ENCODE measurements around the gene IRF2BP2. TPM values are rescaled to one million over a fixed set of nuclear protein-coding genes. Genes with fewer than 3 reads are reported as not detected.
A peak's percentile ranks its signal among the peaks of the same experiment; 100 is the strongest.

Gene IRF2BP2
- polyA plus RNA-seq, 2 of the 4 experiments (the other 2 are of a cell fraction), result 38.2 to 53.5 TPM

DNA sequence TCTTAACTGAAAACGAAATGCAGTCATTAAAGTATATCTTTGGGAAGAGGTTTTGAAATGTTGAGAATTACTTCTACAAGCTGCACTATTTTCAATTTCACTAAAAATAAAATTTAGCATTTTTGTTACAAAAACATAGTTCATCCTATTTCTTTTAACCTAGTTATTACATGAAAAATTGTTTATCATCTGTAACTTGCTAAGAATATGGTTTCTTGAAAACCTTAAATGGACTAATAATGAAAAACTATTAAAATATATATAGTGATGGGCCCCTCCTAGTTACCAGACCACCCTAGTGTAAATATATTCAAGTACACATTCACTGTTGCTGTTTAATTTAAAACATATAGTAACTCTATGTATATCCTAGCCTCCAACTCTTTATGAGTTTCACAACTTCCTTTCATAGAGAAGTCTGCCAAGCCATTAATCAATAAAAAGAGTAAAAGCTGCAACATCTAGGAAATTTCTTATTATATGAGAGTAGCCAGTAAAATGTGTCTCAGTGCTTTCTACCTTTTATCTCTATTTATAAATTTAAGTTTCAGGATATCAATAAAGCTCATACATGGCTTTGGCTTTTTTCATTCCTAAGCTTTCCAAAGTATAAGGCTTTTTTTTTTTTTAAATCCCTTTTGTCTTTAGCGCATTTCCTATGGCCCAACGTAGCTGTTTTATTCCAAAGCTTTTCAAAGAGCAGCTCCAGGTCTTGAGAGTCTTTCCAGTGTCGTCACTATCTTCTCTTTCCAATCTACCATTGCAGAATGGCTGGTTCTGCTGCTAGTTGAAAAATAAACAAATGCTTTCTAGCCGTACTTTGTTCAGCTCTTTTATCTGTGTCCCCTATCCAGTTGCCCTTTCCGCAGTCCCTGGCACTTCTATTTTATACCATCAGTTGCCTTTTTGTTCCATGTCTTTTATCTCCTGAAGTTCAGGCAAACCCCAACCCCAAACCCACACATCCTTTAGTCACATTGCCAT is 6.5 kb downstream of the IRF2BP2 start (continued):
- TF ChIP-seq, protein P1, sequence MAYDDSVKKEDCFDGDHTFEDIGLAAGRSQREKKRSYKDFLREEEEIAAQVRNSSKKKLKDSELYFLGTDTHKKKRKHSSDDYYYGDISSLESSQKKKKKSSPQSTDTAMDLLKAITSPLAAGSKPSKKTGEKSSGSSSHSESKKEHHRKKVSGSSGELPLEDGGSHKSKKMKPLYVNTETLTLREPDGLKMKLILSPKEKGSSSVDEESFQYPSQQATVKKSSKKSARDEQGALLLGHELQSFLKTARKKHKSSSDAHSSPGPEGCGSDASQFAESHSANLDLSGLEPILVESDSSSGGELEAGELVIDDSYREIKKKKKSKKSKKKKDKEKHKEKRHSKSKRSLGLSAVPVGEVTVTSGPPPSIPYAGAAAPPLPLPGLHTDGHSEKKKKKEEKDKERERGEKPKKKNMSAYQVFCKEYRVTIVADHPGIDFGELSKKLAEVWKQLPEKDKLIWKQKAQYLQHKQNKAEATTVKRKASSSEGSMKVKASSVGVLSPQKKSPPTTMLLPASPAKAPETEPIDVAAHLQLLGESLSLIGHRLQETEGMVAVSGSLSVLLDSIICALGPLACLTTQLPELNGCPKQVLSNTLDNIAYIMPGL (CRISPR knock-in tag; IDR thresholded peaks at IDR 0.05; ENCODE audit: borderline replicate concordance), result no peak
- TF ChIP-seq, protein P2, sequence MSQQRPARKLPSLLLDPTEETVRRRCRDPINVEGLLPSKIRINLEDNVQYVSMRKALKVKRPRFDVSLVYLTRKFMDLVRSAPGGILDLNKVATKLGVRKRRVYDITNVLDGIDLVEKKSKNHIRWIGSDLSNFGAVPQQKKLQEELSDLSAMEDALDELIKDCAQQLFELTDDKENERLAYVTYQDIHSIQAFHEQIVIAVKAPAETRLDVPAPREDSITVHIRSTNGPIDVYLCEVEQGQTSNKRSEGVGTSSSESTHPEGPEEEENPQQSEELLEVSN (IDR thresholded peaks at IDR 0.05; ENCODE audit: borderline replicate concordance, low read depth), result no peak
- TF ChIP-seq CBX2 (IDR thresholded peaks at IDR 0.05; ENCODE audit: borderline replicate concordance, low read depth) (no peak), POLR2A (IDR thresholded peaks at IDR 0.05; ENCODE audit: low read length) (no peak), FOSL2 (IDR thresholded peaks at IDR 0.05) (no peak), FOSL2 (CRISPR knock-in tag; IDR thresholded peaks at IDR 0.05) (no peak), CEBPB (IDR thresholded peaks at IDR 0.05) (no peak), FOSB (CRISPR knock-in tag; IDR thresholded peaks at IDR 0.05) (0 out of 2 replicates have a peak, but pooled peaks have one; percentile 22)

DNA sequence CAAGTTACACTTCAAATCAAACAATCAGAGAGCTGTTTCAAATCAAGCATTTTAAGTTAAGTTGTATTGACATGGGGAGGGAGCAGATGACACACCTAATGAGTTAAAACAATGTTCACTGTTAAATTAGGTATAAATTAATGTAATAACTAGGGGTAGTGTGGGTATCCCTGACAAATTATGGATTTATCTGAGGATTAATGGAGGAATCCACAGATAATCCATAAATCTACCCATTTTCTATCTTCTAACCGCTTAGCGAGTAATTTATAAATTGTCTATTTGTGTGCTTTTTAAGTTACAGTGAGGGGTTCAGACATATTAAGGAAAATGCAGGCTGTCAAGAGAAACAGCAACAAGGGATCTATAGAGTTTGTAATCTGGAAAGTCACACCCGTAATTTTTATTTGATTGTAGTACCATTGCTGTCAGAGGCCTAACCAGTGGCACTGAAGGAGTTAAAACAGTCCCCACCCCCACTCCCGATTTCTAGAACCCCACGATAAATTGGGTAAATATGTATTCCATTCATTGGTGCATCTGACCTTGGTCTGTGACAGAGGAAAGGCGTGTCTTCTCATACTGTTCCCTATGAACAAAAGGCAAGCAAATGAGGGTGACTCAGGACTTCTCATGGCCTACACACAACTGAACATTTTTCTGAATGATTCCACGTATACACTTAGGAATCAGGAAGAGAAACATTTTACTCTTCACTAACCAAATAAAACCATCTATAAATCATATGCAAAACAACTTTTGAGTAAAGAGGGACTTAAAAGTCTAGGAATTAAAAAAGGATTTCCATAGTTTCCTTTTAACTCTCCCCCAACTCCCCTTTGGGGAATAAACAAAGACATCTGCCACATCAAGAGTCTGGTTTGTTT is 7.4 kb downstream of the IRF2BP2 start:
- WGBS (ENCODE audit: missing lambda C conversion rate), result 27% methylated on average over 7 of the region's 7 CpGs
- TF ChIP-seq BCL3 (IDR thresholded peaks at IDR 0.05) (0 out of 3 replicates have a peak, but pooled peaks have one; percentile 23), RARB (CRISPR knock-in tag; IDR thresholded peaks at IDR 0.05) (peak; percentile 13; the same call in 1 of the 2 replicates), POLR2AphosphoS2 (conservative IDR thresholded peaks at IDR 0.05; ENCODE audit: low read length) (peak; percentile 7), HOXB13 (CRISPR knock-in tag; IDR thresholded peaks at IDR 0.05; ENCODE audit: low read depth) (0 out of 2 replicates have a peak, but pooled peaks have one; percentile 18), HOXA7 (CRISPR knock-in tag; IDR thresholded peaks at IDR 0.05) (peak; percentile 85; the same call in 1 of the 2 replicates), EHMT2 (IDR thresholded peaks at IDR 0.05; ENCODE audit: low read depth) (no peak), CEBPB (IDR thresholded peaks at IDR 0.05) (peak in 1 of 2 experiments; percentile 30; a peak in 1 of 4 replicates), FOXS1 (CRISPR knock-in tag; IDR thresholded peaks at IDR 0.05) (no peak), GATA3 (IDR thresholded peaks at IDR 0.05; ENCODE audit: borderline replicate concordance) (peak; percentile 66; the same call in 1 of the 2 replicates), EHF (CRISPR knock-in tag; IDR thresholded peaks at IDR 0.05) (0 out of 2 replicates have a peak, but pooled peaks have one; percentile 55), CBX2 (IDR thresholded peaks at IDR 0.05; ENCODE audit: borderline replicate concordance, low read depth) (no peak), RFX5 (IDR thresholded peaks at IDR 0.05) (no peak), ZSCAN20 (CRISPR knock-in tag; IDR thresholded peaks at IDR 0.05) (0 out of 2 replicates have a peak, but pooled peaks have one; percentile 25), FOSB (CRISPR knock-in tag; IDR thresholded peaks at IDR 0.05) (peak; percentile 54; the same call in 1 of the 2 replicates), JUN (IDR thresholded peaks at IDR 0.05) (peak; percentile 45 to 61; a peak in 3 of 5 replicates), NFE2L2 (conservative IDR thresholded peaks at IDR 0.05; ENCODE audit: low read length) (peak; percentile 56), CHD4 (IDR thresholded peaks at IDR 0.05; ENCODE audit: borderline replicate concordance) (no peak)
- TF ChIP-seq, protein P3, sequence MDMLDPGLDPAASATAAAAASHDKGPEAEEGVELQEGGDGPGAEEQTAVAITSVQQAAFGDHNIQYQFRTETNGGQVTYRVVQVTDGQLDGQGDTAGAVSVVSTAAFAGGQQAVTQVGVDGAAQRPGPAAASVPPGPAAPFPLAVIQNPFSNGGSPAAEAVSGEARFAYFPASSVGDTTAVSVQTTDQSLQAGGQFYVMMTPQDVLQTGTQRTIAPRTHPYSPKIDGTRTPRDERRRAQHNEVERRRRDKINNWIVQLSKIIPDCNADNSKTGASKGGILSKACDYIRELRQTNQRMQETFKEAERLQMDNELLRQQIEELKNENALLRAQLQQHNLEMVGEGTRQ (IDR thresholded peaks at IDR 0.05), result no peak
- TF ChIP-seq, protein P4, sequence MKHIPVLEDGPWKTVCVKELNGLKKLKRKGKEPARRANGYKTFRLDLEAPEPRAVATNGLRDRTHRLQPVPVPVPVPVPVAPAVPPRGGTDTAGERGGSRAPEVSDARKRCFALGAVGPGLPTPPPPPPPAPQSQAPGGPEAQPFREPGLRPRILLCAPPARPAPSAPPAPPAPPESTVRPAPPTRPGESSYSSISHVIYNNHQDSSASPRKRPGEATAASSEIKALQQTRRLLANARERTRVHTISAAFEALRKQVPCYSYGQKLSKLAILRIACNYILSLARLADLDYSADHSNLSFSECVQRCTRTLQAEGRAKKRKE (CRISPR knock-in tag; IDR thresholded peaks at IDR 0.05; ENCODE audit: low read depth), result peak; percentile 76; the same call in 1 of the 2 replicates
- TF ChIP-seq, protein P5, sequence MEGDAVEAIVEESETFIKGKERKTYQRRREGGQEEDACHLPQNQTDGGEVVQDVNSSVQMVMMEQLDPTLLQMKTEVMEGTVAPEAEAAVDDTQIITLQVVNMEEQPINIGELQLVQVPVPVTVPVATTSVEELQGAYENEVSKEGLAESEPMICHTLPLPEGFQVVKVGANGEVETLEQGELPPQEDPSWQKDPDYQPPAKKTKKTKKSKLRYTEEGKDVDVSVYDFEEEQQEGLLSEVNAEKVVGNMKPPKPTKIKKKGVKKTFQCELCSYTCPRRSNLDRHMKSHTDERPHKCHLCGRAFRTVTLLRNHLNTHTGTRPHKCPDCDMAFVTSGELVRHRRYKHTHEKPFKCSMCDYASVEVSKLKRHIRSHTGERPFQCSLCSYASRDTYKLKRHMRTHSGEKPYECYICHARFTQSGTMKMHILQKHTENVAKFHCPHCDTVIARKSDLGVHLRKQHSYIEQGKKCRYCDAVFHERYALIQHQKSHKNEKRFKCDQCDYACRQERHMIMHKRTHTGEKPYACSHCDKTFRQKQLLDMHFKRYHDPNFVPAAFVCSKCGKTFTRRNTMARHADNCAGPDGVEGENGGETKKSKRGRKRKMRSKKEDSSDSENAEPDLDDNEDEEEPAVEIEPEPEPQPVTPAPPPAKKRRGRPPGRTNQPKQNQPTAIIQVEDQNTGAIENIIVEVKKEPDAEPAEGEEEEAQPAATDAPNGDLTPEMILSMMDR (IDR thresholded peaks at IDR 0.05), result no peak
- TF ChIP-seq, protein P6, sequence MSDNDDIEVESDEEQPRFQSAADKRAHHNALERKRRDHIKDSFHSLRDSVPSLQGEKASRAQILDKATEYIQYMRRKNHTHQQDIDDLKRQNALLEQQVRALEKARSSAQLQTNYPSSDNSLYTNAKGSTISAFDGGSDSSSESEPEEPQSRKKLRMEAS (IDR thresholded peaks at IDR 0.05), result peak; percentile 52

More for the DNA sequence above, 7.4 kb downstream of the IRF2BP2 start:
- ATAC-seq (peak; percentile 30 to 64; a peak in 5 of 6 replicates), FAIRE-seq (peak; percentile 96), DNase-seq (ENCODE audit: low read depth in 1 of 2, low spot score in 1 of 2) (peak; percentile 81 to 95)
- Histone ChIP-seq H3K9me3 (no peaks in the 10 kb centered on the region), H3K4me3 (peak overlapping the region; percentile 64; the same call in 2 of the 3 replicates), H3K4me1 (peaks cover 58% of the 10 kb centered on the region), H3K4me2 (peak overlapping the region; percentile 96), H3K27ac (peak overlapping the region; percentile 76 to 96)
- ChIA-PET POLR2A (interaction anchor here (1.5 to 4.7 kb wide), 3 partner anchors 9 to 121 kb away, joined by 4 to 50 read pairs (median 5); partner anchors contain the start of gene IRF2BP2), CTCF (interaction anchor here (0.6 to 11.3 kb wide), 10 partner anchors 10 to 491 kb away, joined by 3 to 76 read pairs (median 6); no protein-coding TSS in a partner anchor)

Data from A549 (cell line).